ENCODE data around the gene REG1A.

The REG1A gene

DNA sequence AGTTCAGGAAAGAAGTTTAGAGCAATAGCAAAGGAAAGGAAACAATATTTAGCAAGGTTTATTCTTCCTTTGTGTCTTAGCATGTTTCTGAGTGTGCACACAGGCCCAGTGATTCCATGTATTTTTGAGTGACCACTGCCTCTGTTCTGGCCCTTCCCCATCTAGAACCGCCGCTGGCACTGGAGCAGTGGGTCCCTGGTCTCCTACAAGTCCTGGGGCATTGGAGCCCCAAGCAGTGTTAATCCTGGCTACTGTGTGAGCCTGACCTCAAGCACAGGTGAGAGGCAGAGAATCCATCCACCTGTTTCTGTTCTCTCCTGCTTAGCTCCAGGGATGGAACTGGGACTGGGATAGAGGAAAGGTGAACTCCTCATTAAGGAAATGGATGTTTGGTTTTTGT lies 2.4 kb downstream of the REG1A start:
- TF ChIP-seq, protein P1, sequence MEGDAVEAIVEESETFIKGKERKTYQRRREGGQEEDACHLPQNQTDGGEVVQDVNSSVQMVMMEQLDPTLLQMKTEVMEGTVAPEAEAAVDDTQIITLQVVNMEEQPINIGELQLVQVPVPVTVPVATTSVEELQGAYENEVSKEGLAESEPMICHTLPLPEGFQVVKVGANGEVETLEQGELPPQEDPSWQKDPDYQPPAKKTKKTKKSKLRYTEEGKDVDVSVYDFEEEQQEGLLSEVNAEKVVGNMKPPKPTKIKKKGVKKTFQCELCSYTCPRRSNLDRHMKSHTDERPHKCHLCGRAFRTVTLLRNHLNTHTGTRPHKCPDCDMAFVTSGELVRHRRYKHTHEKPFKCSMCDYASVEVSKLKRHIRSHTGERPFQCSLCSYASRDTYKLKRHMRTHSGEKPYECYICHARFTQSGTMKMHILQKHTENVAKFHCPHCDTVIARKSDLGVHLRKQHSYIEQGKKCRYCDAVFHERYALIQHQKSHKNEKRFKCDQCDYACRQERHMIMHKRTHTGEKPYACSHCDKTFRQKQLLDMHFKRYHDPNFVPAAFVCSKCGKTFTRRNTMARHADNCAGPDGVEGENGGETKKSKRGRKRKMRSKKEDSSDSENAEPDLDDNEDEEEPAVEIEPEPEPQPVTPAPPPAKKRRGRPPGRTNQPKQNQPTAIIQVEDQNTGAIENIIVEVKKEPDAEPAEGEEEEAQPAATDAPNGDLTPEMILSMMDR (IDR thresholded peaks at IDR 0.05; ENCODE audit: borderline replicate concordance, control extremely low read depth, extremely low read depth, insufficient read depth, missing control alignments) = no peak
- in situ Hi-C loops (cut with MboI; ENCODE audit: low sequenced_read_pairs, unreplicated experiment) = no loop called here

DNA sequence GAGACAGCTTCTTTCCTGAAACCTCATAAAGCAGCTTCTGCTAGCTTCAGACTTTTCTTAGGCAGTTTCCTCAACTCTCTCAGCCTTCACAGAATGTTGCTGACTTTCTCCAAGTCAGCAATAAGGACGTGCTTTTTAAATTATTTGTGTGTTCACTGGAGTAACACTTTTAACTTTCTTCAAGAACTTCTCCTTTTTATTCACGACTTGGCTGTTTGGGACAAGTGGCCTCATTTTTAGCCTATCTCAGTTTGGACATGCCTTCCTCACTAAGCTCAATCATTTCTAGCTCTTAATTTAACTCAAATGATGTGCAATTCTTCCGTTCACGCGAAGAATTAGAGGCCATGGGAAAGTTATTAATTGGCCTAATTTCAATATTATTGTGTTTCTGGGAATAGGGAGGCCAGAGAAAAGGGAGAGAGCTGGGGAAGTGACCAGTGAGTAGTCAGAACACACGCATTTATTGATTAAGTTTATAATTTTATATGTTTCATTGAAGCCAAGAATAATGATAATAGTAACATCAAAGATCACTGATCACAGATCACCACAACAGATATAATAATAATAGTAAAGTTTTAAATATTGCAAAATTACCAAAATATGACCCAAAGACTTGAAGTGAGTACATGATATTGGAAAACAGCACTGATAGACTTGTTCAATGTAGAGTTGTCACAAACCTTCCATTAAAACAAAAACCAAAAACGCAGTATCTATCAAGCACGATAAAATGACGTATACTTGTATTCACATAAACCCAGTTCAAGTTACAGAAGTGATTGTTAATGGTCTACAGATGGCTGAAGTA lies 4.8 kb downstream of the REG1A start:
- in situ Hi-C loops (cut with MboI; ENCODE audit: low sequenced_read_pairs, unreplicated experiment) = no loop called here
- no peak for DNase-seq (ENCODE audit: low spot score)
- TF ChIP-seq, protein P1 (IDR thresholded peaks at IDR 0.05; ENCODE audit: borderline replicate concordance, control extremely low read depth, extremely low read depth, insufficient read depth, missing control alignments) = no peak

More for the DNA sequence above, 2.4 kb downstream of the REG1A start:
- DNase-seq (ENCODE audit: low spot score) = no peak

GRCh38 chr2:79125721-79125985 lies 5.4 kb downstream of the REG1A start:
- TF ChIP-seq, protein P1 (IDR thresholded peaks at IDR 0.05; ENCODE audit: borderline replicate concordance, control extremely low read depth, extremely low read depth, insufficient read depth, missing control alignments) = no peak
- no peak for DNase-seq (ENCODE audit: low spot score)
- in situ Hi-C loops (cut with MboI; ENCODE audit: low sequenced_read_pairs, unreplicated experiment) = no loop called here

GRCh38 chr2:79128406-79128805 lies 8.1 kb downstream of the REG1A start:
- in situ Hi-C loops (cut with MboI; ENCODE audit: low sequenced_read_pairs, unreplicated experiment) = no loop called here
- DNase-seq (ENCODE audit: low spot score) = no peak
- TF ChIP-seq, protein P1 (IDR thresholded peaks at IDR 0.05; ENCODE audit: borderline replicate concordance, control extremely low read depth, extremely low read depth, insufficient read depth, missing control alignments) = no peak

- in situ Hi-C loops (cut with MboI; ENCODE audit: low sequenced_read_pairs, unreplicated experiment) = no loop called here
- no peak for DNase-seq (ENCODE audit: low spot score)
- TF ChIP-seq, protein P1 (IDR thresholded peaks at IDR 0.05; ENCODE audit: borderline replicate concordance, control extremely low read depth, extremely low read depth, insufficient read depth, missing control alignments) = no peak
Measured at GRCh38 chr2:79129260-79129659, 9.0 kb downstream of the REG1A start.

DNA sequence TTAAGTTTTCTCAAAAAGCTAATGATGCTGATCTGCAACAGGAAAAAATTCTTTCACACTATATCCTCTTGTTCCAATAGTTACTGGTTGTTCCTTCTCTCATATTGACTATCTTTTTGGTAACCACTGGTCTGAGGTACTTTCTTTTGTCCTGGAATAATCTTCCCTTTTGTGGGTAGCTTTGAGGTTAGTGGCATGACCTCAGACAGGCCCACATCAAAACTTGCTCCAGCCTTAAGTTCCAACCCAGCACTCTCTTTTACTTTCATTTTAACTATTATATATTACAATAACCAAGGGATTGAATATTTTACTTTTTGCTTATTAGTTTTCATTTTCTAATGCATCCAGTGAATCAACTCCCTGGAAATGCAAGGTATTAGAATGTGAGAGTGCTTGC lies 9.5 kb downstream of the REG1A start:
- in situ Hi-C loops (cut with MboI; ENCODE audit: low sequenced_read_pairs, unreplicated experiment) = no loop called here
- TF ChIP-seq, protein P1 (IDR thresholded peaks at IDR 0.05; ENCODE audit: borderline replicate concordance, control extremely low read depth, extremely low read depth, insufficient read depth, missing control alignments) = no peak
- no peak for DNase-seq (ENCODE audit: low spot score)

Measured in GM13976 (cell line).